Measurements from ENCODE around the gene TRERF1.

GRCh38 chr6:42431356-42431755 lies 20.4 kb downstream of the TRERF1 start:
- no peak for TF ChIP-seq CTCF (IDR thresholded peaks at IDR 0.05)
- TF ChIP-seq POLR2A (IDR thresholded peaks at IDR 0.05): no peak

Measured in testis (tissue), 2 donors.